ENCODE results near the gene IGFBP3.

- TF ChIP-seq CEBPB (IDR thresholded peaks at IDR 0.05; ENCODE audit: low read depth) (no peak), EZH2 (IDR thresholded peaks at IDR 0.05) (no peak), SP1 (IDR thresholded peaks at IDR 0.05; ENCODE audit: low read depth) (no peak), ATF3 (IDR thresholded peaks at IDR 0.05) (no peak), FOSL1 (IDR thresholded peaks at IDR 0.05; ENCODE audit: low read depth) (no peak), ZFX (IDR thresholded peaks at IDR 0.05) (no peak)
- TF ChIP-seq, protein P1, sequence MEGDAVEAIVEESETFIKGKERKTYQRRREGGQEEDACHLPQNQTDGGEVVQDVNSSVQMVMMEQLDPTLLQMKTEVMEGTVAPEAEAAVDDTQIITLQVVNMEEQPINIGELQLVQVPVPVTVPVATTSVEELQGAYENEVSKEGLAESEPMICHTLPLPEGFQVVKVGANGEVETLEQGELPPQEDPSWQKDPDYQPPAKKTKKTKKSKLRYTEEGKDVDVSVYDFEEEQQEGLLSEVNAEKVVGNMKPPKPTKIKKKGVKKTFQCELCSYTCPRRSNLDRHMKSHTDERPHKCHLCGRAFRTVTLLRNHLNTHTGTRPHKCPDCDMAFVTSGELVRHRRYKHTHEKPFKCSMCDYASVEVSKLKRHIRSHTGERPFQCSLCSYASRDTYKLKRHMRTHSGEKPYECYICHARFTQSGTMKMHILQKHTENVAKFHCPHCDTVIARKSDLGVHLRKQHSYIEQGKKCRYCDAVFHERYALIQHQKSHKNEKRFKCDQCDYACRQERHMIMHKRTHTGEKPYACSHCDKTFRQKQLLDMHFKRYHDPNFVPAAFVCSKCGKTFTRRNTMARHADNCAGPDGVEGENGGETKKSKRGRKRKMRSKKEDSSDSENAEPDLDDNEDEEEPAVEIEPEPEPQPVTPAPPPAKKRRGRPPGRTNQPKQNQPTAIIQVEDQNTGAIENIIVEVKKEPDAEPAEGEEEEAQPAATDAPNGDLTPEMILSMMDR (IDR thresholded peaks at IDR 0.05 in 2 of 3, conservative IDR thresholded peaks at IDR 0.05 in 1 of 3; ENCODE audit: borderline replicate concordance in 1 of 3, insufficient read depth in 1 of 3, low read depth in 2 of 3, low read length in 2 of 3) = no peak
Observed at GRCh38 chr7:45957721-45958120, 36.6 kb upstream of the IGFBP3 start.

All from HCT116 (cell line).